NT2/D1 (cell line): ENCODE results near the gene BRINP3.

Experiments
- SUZ12 ChIP-seq: IDR thresholded peaks from 2 replicates; pipeline ENCODE4 v1.6.1; 2011; ENCODE audit not compliant: insufficient read length, insufficient read depth; ENCODE audit errors: extremely low read depth
- YY1 ChIP-seq: IDR thresholded peaks from 2 replicates; pipeline ENCODE4 v1.6.1; 2011; ENCODE audit not compliant: insufficient read length, insufficient read depth
- ZNF274 ChIP-seq: IDR thresholded peaks from 2 replicates; pipeline ENCODE4 v1.6.1; 2011; ENCODE audit warnings: mild to moderate bottlenecking, low read depth, low read length

GRCh38 chr1:190212450-190212849, 265.2 kb downstream of the BRINP3 start:
- TF ChIP-seq YY1 = no peak
- no peak for TF ChIP-seq SUZ12
- no peak for TF ChIP-seq ZNF274
